Rectal smooth muscle tissue (tissue), 1 donor: ENCODE data around the gene TMEM198.

Experiments used
- H3K27ac ChIP-seq: one replicate; pipeline ENCODE4 v1.7.0; 2013; ENCODE audit warnings: low read depth, low read length, inconsistent platforms
- H3K27me3 ChIP-seq: one replicate; pipeline ENCODE4 v1.7.0; 2013; ENCODE audit warnings: low read length; ENCODE audit not compliant: control insufficient read depth, insufficient read depth
- H3K36me3 ChIP-seq: one replicate; pipeline ENCODE4 v1.7.0; 2013; ENCODE audit warnings: low read length; ENCODE audit not compliant: control insufficient read depth, insufficient read depth
- H3K4me1 ChIP-seq: one replicate; pipeline ENCODE4 v1.7.0; 2013; ENCODE audit warnings: low read length; ENCODE audit not compliant: control insufficient read depth, insufficient read depth
- H3K4me3 ChIP-seq: one replicate; pipeline ENCODE4 v1.7.0; 2013; ENCODE audit warnings: low read length
- H3K9ac ChIP-seq: one replicate; pipeline ENCODE4 v1.7.0; 2013; ENCODE audit warnings: low read length

Gene TMEM198

GRCh38 chr2:219523031-219523671 is 20.7 kb upstream of the TMEM198 start:
- Histone ChIP-seq H3K4me1 (peaks cover 3% of the 10 kb centered on the region), H3K36me3 (no peaks in the 10 kb centered on the region), H3K9ac (no peak overlapping the region), H3K27ac (peak overlapping the region; percentile 64), H3K4me3 (no peak overlapping the region), H3K27me3 (peaks cover 12% of the 10 kb centered on the region)

GRCh38 chr2:219524817-219525216 is 19.0 kb upstream of the TMEM198 start:
- Histone ChIP-seq H3K36me3 (no peaks in the 10 kb centered on the region), H3K9ac (no peak overlapping the region), H3K4me3 (no peak overlapping the region), H3K4me1 (peaks cover 3% of the 10 kb centered on the region), H3K27ac (no peak overlapping the region), H3K27me3 (peaks cover 21% of the 10 kb centered on the region)

GRCh38 chr2:219525533-219526232 is 18.1 kb upstream of the TMEM198 start:
- no peaks in the 10 kb centered on the region for H3K36me3 ChIP-seq
- H3K4me1 ChIP-seq = peaks cover 3% of the 10 kb centered on the region
- H3K9ac ChIP-seq = no peak overlapping the region
- H3K27me3 ChIP-seq = peaks cover 27% of the 10 kb centered on the region
- H3K27ac ChIP-seq = no peak overlapping the region
- H3K4me3 ChIP-seq = no peak overlapping the region

- no peak overlapping the region for H3K4me3 ChIP-seq
- peaks cover 3% of the 10 kb centered on the region for H3K4me1 ChIP-seq
- peaks cover 27% of the 10 kb centered on the region for H3K27me3 ChIP-seq
- H3K36me3 ChIP-seq = no peaks in the 10 kb centered on the region
- no peak overlapping the region for H3K9ac ChIP-seq
- H3K27ac ChIP-seq = no peak overlapping the region
Observed at GRCh38 chr2:219526320-219527075, 17.3 kb upstream of the TMEM198 start.

GRCh38 chr2:219527076-219527394 is 16.8 kb upstream of the TMEM198 start:
- Histone ChIP-seq H3K4me1 (peaks cover under 1% of the 10 kb centered on the region), H3K27ac (no peak overlapping the region), H3K27me3 (peaks cover 23% of the 10 kb centered on the region), H3K4me3 (no peak overlapping the region), H3K36me3 (no peaks in the 10 kb centered on the region), H3K9ac (no peak overlapping the region)

- Histone ChIP-seq H3K27ac (no peak overlapping the region), H3K9ac (no peak overlapping the region), H3K36me3 (no peaks in the 10 kb centered on the region), H3K4me3 (no peak overlapping the region), H3K4me1 (no peaks in the 10 kb centered on the region), H3K27me3 (peaks cover 24% of the 10 kb centered on the region)
Observed at GRCh38 chr2:219527472-219527871, 16.4 kb upstream of the TMEM198 start.

GRCh38 chr2:219530048-219530963 is 13.5 kb upstream of the TMEM198 start:
- no peaks in the 10 kb centered on the region for H3K36me3 ChIP-seq
- H3K4me1 ChIP-seq = no peaks in the 10 kb centered on the region
- peak overlapping the region; percentile 35 for H3K4me3 ChIP-seq
- H3K9ac ChIP-seq = no peak overlapping the region
- H3K27ac ChIP-seq = no peak overlapping the region
- peaks cover 25% of the 10 kb centered on the region for H3K27me3 ChIP-seq

GRCh38 chr2:219531639-219532377 is 12.0 kb upstream of the TMEM198 start:
- H3K4me3 ChIP-seq = no peak overlapping the region
- no peak overlapping the region for H3K27ac ChIP-seq
- peaks cover 25% of the 10 kb centered on the region for H3K27me3 ChIP-seq
- H3K36me3 ChIP-seq = no peaks in the 10 kb centered on the region
- no peak overlapping the region for H3K9ac ChIP-seq
- H3K4me1 ChIP-seq = no peaks in the 10 kb centered on the region

- Histone ChIP-seq H3K27ac (no peak overlapping the region), H3K9ac (no peak overlapping the region), H3K4me1 (no peaks in the 10 kb centered on the region), H3K36me3 (no peaks in the 10 kb centered on the region), H3K27me3 (peaks cover 20% of the 10 kb centered on the region), H3K4me3 (no peak overlapping the region)
Observed at GRCh38 chr2:219532378-219532649, 11.5 kb upstream of the TMEM198 start.

GRCh38 chr2:219533930-219534661 is 9.7 kb upstream of the TMEM198 start:
- Histone ChIP-seq H3K9ac (no peak overlapping the region), H3K27me3 (peaks cover 18% of the 10 kb centered on the region), H3K4me1 (no peaks in the 10 kb centered on the region), H3K4me3 (no peak overlapping the region), H3K27ac (no peak overlapping the region), H3K36me3 (peaks cover 1% of the 10 kb centered on the region)

GRCh38 chr2:219536425-219536824 is 7.4 kb upstream of the TMEM198 start:
- Histone ChIP-seq H3K27me3 (peaks cover 6% of the 10 kb centered on the region), H3K4me3 (no peak overlapping the region), H3K27ac (no peak overlapping the region), H3K9ac (no peak overlapping the region), H3K4me1 (peaks cover 1% of the 10 kb centered on the region), H3K36me3 (peaks cover 3% of the 10 kb centered on the region)
